Fibroblast of villous mesenchyme (primary cell): ENCODE data around the gene QKI. TPM values are rescaled to one million over a fixed set of nuclear protein-coding genes. Genes with fewer than 3 reads are reported as not detected.

Experiments
- DNase-seq: peaks from one replicate; pipeline ENCODE4 v3.0.0-alpha.2; 2010; ENCODE audit warnings: low read depth
- H3K4me3 ChIP-seq: 2 replicates; pipeline ENCODE4 v1.5.1; 2011; ENCODE audit warnings: low read depth, mild to moderate bottlenecking, low read length
- total RNA-seq: library from RNA; depleted of rRNA; stranded (reverse); fragments of >200 nt; gene quantifications from 2 replicates; pipeline ENCODE4 v1.2.3, GENCODE V29; 2012
- TF ChIP-seq, protein P1 (sequence below): IDR thresholded peaks from 2 replicates; pipeline ENCODE4 v1.5.1; 2012; ENCODE audit warnings: low read depth, mild to moderate bottlenecking, low read length; ENCODE audit not compliant: insufficient read depth

The QKI gene
- total RNA-seq, 1 donor: 170 TPM

DNA sequence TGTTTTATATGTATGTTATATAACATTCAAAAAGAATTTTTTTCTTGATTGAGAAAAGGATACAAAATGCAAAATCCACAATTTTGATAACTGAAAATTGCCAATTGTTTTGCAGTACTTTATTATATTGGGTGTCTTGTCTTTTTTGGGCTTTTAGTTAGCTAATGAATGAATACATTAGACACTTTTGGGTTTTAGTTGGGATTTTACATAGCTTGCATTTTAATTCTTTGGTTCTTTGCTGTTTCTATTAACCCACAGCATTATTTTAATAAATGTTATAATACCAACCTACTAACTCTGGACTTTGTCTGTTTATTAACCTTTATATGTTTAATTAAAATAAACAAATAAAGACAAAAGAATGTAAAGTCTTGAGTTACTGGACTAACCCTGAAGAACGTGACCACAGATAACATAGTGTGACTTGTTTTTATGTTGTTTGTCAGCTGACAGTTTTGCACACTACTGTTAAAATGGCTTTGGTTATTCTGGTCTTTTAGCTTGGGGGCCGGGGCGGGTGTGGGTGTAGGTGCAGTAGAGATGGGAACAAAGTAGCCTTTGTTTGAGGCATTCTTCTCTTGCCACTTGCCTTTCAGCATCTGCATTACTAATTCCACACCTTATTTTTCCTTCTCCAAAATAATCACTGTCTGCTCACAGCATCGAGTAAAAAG, 159.1 kb downstream of the QKI start:
- TF ChIP-seq, protein P1, sequence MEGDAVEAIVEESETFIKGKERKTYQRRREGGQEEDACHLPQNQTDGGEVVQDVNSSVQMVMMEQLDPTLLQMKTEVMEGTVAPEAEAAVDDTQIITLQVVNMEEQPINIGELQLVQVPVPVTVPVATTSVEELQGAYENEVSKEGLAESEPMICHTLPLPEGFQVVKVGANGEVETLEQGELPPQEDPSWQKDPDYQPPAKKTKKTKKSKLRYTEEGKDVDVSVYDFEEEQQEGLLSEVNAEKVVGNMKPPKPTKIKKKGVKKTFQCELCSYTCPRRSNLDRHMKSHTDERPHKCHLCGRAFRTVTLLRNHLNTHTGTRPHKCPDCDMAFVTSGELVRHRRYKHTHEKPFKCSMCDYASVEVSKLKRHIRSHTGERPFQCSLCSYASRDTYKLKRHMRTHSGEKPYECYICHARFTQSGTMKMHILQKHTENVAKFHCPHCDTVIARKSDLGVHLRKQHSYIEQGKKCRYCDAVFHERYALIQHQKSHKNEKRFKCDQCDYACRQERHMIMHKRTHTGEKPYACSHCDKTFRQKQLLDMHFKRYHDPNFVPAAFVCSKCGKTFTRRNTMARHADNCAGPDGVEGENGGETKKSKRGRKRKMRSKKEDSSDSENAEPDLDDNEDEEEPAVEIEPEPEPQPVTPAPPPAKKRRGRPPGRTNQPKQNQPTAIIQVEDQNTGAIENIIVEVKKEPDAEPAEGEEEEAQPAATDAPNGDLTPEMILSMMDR: no peak
- no peak for DNase-seq
- no peak overlapping the region for H3K4me3 ChIP-seq

DNA sequence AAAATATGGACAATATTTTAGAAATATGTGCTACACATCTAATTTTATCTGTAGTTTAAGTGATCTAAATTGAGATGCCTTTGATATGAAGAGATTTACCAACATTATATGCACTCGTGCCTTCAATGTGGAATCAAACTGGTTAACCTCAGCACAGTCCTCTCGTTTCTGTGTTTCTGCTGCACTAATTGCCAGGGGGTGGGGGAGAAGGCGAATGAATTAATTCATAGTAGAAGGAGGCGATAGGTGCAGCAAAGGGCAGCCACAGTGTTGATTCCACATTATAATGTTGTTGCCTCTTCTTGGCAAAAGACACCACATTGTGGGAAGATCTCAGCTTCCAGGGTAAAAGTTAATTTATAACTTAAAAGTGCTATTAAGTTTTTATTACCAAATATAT, 161.6 kb downstream of the QKI start:
- H3K4me3 ChIP-seq: no peak overlapping the region
- no peak for DNase-seq
- TF ChIP-seq, protein P1: no peak

DNA sequence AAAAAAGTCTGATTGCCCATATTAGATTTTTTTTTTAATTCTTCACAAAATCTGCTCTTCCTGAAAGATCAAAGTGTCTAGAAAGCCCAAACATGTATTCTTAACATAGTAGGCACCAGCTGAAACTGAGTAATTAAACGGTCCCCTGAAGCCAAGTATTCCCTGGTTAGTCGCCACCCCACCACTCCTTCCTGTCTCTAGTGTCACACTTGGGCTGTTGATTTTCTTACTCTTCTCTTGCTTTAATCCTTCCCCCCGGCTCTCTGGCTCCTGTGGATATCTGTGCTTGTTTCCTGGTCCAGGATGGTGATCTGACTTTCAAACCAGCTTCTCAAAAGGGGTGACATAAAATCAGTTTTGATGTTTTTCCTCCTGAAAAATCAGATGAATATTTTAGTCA, 162.9 kb downstream of the QKI start:
- DNase-seq: no peak
- TF ChIP-seq, protein P1: no peak
- H3K4me3 ChIP-seq: no peak overlapping the region

DNA sequence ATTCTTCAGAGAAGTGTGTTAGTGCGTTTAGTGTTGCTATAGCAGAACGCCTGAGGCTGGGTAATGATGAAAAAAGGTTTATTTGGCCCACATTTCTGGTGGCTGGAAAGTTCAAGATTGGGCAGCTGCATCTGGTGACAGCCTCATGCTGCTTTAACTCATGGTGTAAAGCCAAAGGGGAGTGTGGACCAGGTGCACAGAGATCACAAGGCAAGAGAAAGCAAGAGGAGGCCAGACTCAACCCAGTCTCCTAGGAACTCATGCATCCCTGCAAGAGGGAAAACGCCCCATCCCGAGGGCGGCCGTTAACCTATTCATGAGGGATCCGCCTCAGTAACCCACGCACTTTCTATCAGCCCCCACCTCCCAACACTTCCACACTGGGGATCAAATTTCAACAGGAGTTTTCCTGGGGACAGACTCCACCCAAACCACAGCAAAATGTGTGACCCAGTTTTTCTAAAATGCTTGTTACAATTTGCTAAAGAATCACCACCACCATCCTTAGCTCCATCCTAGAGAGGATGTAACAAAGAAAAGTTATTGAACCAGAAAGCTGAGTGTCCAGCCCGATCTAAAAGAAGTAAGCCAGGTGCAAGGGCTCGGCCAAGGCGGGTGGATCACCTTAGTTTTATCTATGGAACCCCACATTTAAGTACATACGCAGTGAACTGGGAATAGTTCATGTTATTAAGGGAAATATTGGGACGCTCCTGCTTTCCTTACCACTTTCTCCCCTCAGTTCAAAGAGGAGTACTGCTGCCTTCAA, 164.8 kb downstream of the QKI start:
- TF ChIP-seq, protein P1: no peak
- no peak overlapping the region for H3K4me3 ChIP-seq
- DNase-seq: peak; percentile 26

DNA sequence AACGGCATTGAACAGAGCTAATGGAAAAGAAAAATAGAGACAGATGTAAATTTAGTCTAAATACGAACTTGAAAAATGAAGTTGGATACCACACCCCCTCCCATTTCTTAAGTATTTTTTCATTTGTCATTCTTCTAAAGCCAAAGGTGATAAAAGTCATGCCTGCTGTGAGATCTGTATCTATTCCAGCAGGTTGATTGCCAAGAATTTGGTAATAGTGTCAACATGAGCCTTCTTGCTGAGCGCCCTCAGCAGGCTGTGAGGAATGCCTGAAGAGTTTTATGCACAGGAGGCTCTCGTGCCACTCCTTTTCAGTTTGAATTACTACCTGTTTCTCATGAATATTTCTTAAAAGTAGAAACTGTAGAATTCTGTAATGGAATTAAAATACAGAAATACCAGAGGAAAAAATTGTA, 165.4 kb downstream of the QKI start:
- peak; percentile 18 for DNase-seq
- no peak overlapping the region for H3K4me3 ChIP-seq
- TF ChIP-seq, protein P1: no peak

DNA sequence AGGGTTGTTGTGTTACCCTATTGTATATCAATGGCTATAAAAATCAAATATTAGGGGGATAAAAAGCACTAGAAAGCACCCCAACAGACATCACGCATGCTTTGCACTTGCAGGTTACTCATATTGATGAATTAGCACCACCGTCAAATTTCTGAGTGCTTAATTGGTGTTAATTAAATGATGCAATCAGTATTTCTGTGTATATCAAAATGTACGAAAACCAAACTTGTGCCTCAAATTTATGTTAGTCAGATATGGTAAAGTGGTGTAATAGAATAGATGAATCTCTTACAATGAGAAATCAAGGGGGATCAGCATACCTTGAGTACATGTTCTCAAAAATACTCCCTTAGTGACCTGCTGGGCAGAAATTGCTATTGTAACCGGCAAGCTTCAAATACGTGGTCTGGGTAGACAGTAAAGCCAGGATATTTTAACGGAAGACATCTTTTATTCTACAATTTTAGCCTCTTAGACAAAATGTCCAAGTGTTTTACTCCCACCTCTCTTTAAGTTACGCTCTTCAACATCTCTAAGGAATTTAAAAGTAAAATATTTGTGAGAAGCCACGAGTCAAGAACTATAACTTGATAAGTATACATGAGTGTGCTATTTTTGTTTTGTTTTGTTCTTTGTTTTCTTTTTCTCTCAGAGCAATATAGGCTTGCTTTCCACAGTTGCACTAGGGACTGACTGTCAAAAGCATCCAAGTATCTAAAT, 166.0 kb downstream of the QKI start:
- H3K4me3 ChIP-seq: no peak overlapping the region
- TF ChIP-seq, protein P1: no peak

More for the DNA sequence above, 166.0 kb downstream of the QKI start:
- DNase-seq: no peak
